Measurements from ENCODE around the gene TXNL4A. TPM values are rescaled to one million over a fixed set of nuclear protein-coding genes. Genes with fewer than 3 reads are reported as not detected.

Gene TXNL4A
- total and polyA plus RNA-seq, 3 donors from 2014 or later, result 37.4 to 158 (median 47.0) TPM

DNA sequence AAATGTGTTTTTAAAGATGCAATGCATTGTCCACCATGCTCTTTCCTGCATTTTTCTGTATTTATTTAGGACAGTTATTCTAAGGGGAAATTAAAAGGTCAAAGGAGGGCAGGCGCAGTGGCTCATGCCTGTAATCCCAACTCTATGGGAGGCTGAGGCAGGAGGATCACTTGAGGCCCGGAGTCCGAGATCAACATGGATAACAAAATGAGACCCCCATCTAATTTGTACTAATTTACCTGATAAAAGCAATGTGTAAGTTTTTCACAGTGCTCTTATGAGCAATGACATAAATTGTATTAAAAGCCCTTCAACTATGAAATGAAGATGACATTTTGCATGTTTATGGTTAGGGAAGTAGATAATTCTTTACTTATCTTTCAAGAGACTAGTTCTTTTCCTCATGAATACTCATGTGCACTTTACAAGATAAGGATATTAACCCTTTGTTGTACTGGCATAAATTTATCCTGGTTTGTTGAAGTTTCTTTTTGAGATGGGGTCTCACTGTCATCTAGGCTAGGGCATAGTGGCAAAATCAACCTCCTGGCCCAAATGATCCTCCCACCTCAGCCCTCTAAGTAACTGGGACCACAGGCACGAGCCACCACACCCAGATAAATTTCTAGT is 14.2 kb downstream of the TXNL4A start:
- H3K4me3 ChIP-seq, result no peak overlapping the region
- DNase-seq, result no peak
- no peaks in the 10 kb centered on the region for H3K9me3 ChIP-seq
- 86 to 95% methylated on average over 4 of the region's 4 CpGs for WGBS, 2 donors
- TF ChIP-seq, protein P1, sequence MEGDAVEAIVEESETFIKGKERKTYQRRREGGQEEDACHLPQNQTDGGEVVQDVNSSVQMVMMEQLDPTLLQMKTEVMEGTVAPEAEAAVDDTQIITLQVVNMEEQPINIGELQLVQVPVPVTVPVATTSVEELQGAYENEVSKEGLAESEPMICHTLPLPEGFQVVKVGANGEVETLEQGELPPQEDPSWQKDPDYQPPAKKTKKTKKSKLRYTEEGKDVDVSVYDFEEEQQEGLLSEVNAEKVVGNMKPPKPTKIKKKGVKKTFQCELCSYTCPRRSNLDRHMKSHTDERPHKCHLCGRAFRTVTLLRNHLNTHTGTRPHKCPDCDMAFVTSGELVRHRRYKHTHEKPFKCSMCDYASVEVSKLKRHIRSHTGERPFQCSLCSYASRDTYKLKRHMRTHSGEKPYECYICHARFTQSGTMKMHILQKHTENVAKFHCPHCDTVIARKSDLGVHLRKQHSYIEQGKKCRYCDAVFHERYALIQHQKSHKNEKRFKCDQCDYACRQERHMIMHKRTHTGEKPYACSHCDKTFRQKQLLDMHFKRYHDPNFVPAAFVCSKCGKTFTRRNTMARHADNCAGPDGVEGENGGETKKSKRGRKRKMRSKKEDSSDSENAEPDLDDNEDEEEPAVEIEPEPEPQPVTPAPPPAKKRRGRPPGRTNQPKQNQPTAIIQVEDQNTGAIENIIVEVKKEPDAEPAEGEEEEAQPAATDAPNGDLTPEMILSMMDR (IDR thresholded peaks at IDR 0.05), result no peak
- no peak for TF ChIP-seq POLR2A (IDR thresholded peaks at IDR 0.05)
- no peaks in the 10 kb centered on the region for H3K4me1 ChIP-seq
- intact Hi-C loops (cut with DNase I; ENCODE audit: low total_unique reads), result no loop called here
- H3K27ac ChIP-seq, result no peak overlapping the region
- no peaks in the 10 kb centered on the region for H3K27me3 ChIP-seq
- H3K36me3 ChIP-seq (ENCODE audit: low read depth, missing control alignments), result no peaks in the 10 kb centered on the region

DNA sequence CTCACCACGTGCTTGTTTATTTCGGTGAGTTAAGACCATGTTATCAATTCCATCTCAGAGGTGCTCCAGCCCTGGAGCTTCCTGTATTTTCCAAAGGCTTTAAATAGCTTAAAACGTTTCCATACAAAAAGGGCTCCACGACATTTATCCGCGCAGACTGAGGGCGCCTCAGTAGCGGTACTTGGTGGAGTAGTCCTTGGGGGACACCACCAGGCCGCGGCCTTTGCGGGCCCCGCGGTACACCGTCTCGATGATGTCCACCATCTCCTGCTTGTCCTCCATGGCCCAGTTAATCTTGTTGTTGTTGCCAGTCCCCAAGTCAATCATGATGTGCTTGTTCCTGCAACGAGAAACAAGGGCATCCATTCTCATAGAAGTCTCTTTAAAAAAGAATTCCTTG is 14.8 kb downstream of the TXNL4A start:
- TF ChIP-seq, protein P1 (IDR thresholded peaks at IDR 0.05), result no peak
- TF ChIP-seq POLR2A (IDR thresholded peaks at IDR 0.05), result no peak
- intact Hi-C loops (cut with DNase I; ENCODE audit: low total_unique reads), result no loop called here
- Histone ChIP-seq H3K4me1 (no peaks in the 10 kb centered on the region), H3K36me3 (ENCODE audit: low read depth, missing control alignments) (no peaks in the 10 kb centered on the region), H3K27me3 (no peaks in the 10 kb centered on the region), H3K4me3 (no peak overlapping the region), H3K27ac (no peak overlapping the region), H3K9me3 (no peaks in the 10 kb centered on the region)
- WGBS, 2 donors, result 90 to 95% methylated on average over 16 of the region's 16 CpGs
- no peak for DNase-seq

DNA sequence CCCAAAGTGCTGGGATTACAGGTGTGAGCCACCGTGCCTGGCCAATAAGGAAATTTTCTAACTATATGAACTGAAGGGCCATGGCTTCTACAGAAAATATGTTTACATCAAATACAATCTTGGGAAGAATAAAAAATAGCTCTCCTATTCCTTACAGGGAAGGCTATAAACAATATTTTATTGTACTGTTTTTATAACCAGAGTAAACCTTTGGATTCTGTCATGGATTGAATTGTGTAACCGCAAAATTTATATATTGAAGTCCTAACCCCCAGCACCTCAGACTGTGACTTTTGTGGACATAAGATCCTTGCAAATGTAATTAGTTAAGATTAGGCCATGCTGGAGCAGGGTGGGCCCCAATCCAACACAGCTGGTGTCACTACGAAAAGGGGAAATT is 15.6 kb downstream of the TXNL4A start:
- WGBS, 2 donors, result 92 to 97% methylated on average over 3 of the region's 3 CpGs
- H3K36me3 ChIP-seq (ENCODE audit: low read depth, missing control alignments), result no peaks in the 10 kb centered on the region
- intact Hi-C loops (cut with DNase I; ENCODE audit: low total_unique reads), result no loop called here

DNA sequence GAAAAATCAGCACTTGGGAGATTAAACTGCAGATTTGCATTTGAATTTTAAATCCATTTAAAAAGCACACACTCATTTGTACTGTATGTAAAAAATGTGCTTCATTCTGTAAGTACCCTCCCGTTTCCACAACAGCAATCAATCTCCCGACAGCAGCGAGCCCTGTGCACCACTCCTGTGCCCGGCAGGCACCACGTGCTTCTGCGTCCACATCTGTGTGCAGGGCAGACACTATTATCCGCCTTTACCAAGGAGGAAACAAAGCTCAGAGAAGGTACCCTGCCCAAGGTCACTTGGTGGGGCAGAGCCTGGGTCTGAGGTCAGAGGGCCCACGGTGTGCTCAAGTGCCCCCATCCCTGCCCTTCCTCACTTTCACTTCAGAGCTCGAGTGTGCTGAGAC is 16.4 kb downstream of the TXNL4A start:
- WGBS, 2 donors, result 88 to 92% methylated on average over 9 of the region's 9 CpGs
- Histone ChIP-seq H3K4me1 (no peaks in the 10 kb centered on the region), H3K9me3 (no peaks in the 10 kb centered on the region), H3K4me3 (no peak overlapping the region), H3K36me3 (ENCODE audit: low read depth, missing control alignments) (no peaks in the 10 kb centered on the region), H3K27ac (no peak overlapping the region), H3K27me3 (no peaks in the 10 kb centered on the region)
- TF ChIP-seq, protein P1 (IDR thresholded peaks at IDR 0.05), result no peak
- no peak for TF ChIP-seq POLR2A (IDR thresholded peaks at IDR 0.05)
- intact Hi-C loops (cut with DNase I; ENCODE audit: low total_unique reads), result no loop called here
- DNase-seq, result no peak

More for the DNA sequence above, 15.6 kb downstream of the TXNL4A start:
- no peaks in the 10 kb centered on the region for H3K27me3 ChIP-seq
- TF ChIP-seq POLR2A (IDR thresholded peaks at IDR 0.05), result no peak
- TF ChIP-seq, protein P1 (IDR thresholded peaks at IDR 0.05), result no peak
- no peaks in the 10 kb centered on the region for H3K9me3 ChIP-seq
- no peak for DNase-seq
- no peaks in the 10 kb centered on the region for H3K4me1 ChIP-seq
- H3K4me3 ChIP-seq, result no peak overlapping the region
- H3K27ac ChIP-seq, result no peak overlapping the region

All from testis (tissue), 3 donors.